BE2C (cell line): ENCODE data around the gene METRN.
A peak's percentile ranks its signal among the peaks of the same experiment; 100 is the strongest.

ENCODE experiments used
- DNase-seq: peaks from one replicate; pipeline ENCODE4 v3.0.0-alpha.2; 2020
- H3K27me3 ChIP-seq: fragments of 250-450 bp; sonication (Bioruptor Pico); 2 replicates; pipeline ENCODE4 v1.5.1; 2020; ENCODE audit warnings: mild to moderate bottlenecking
- H3K36me3 ChIP-seq: fragments of 250-450 bp; sonication (Bioruptor Pico); 2 replicates; pipeline ENCODE4 v1.5.1; 2020; ENCODE audit warnings: mild to moderate bottlenecking
- H3K4me1 ChIP-seq: fragments of 250-450 bp; sonication (Bioruptor Pico); 2 replicates; pipeline ENCODE4 v1.5.1; 2020
- H3K4me3 ChIP-seq: 2 replicates; pipeline ENCODE4 v1.5.1; 2011; ENCODE audit warnings: low read depth, low read length
- H3K9me3 ChIP-seq: fragments of 250-450 bp; sonication (Bioruptor Pico); 2 replicates; pipeline ENCODE4 v1.5.1; 2020
- CTCF ChIP-seq: IDR thresholded peaks from 2 replicates; pipeline ENCODE4 v1.5.1; 2012; ENCODE audit warnings: mild to moderate bottlenecking, low read depth, low read length

METRN gene

DNA sequence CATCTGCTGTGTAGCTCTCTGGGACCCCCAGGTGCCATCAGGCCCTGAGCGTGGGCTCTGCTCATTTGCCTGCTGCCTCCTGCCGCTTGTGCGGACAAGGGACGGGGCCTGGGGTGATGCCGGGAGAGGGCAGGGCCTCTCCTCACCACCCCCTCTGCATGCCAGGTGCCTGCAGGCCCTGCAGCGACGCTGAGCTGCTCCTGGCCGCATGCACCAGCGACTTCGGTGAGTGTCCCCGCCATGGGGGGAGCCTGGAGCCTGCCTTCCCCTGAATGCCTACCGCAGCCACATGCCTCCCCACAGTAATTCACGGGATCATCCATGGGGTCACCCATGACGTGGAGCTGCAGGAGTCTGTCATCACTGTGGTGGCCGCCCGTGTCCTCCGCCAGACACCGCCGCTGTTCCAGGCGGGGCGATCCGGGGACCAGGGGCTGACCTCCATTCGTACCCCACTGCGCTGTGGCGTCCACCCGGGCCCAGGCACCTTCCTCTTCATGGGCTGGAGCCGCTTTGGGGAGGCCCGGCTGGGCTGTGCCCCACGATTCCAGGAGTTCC is 1.9 kb downstream of the METRN start:
- DNase-seq: no peak
- H3K9me3 ChIP-seq: no peaks in the 10 kb centered on the region
- no peaks in the 10 kb centered on the region for H3K27me3 ChIP-seq
- no peak for TF ChIP-seq CTCF
- H3K4me1 ChIP-seq: peaks cover 21% of the 10 kb centered on the region
- H3K36me3 ChIP-seq: peaks cover 9% of the 10 kb centered on the region
- peak overlapping the region; percentile 60 for H3K4me3 ChIP-seq

DNA sequence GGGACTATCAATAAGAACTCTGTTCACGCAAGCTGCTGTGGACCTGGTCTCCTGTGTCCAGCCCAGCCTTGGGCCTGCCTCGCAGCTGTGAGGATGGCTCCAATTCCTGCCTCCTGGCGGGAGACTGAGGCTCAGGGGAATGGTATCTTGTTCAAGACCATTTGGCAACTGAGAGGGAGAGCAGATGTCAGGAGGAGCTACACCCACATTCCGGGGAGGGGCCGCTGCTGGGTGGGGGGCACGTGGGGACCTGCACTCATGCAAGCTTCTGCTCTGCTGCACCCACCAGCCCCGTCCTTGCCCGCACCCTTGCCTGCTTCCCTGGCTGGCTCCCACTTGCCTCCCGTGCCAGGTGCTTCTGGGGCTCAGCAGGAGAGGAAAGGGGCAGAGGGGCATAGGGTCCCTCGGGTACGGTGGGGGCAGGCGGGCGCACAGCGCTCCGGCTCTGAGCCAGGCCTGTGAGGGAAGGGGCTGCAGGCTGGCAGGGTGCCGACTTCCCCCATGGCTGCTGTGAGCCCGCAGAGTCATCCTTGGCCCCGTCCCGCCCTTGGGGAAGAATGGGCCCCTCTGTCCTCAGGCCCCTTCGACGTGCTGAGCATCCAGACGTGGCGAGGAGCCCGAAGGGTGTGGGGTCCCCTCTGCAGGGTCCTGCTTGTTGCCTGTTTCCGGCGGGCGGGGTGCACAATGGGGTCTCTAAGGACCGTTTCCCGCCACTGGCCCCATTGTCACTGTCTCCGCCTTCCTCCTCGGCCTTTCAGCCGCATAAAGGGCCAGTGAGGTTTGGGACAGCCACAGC is 2.7 kb downstream of the METRN start:
- Histone ChIP-seq H3K27me3 (no peaks in the 10 kb centered on the region), H3K36me3 (peaks cover 13% of the 10 kb centered on the region), H3K4me3 (no peak overlapping the region), H3K4me1 (peaks cover 22% of the 10 kb centered on the region), H3K9me3 (no peaks in the 10 kb centered on the region)
- no peak for TF ChIP-seq CTCF
- no peak for DNase-seq

GRCh38 chr16:718389-718788 is 3.5 kb downstream of the METRN start:
- TF ChIP-seq CTCF: no peak
- DNase-seq: no peak
- H3K36me3 ChIP-seq: peaks cover 21% of the 10 kb centered on the region
- no peaks in the 10 kb centered on the region for H3K9me3 ChIP-seq
- H3K4me1 ChIP-seq: peaks cover 22% of the 10 kb centered on the region
- no peaks in the 10 kb centered on the region for H3K27me3 ChIP-seq
- no peak overlapping the region for H3K4me3 ChIP-seq

DNA sequence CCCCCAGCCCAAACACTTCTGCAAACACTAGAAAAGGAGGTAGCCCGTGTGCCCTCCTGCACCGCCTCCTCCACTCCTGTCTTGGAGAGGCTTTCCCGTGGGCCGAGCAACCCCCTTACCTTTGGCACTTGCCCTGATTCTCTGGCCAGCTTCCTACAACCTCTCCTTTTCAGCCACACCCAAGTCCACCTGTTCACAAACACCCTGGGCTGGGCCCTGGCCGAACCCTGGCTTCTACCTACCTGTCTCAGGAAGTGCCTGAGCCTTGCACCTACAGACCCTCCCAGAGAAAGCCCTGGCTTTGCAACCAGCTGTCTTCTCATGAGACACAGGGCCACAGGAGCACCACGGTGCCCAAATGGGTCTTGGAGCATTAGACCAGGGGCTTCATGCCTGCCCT is 4.0 kb downstream of the METRN start:
- no peak for TF ChIP-seq CTCF
- no peak overlapping the region for H3K4me3 ChIP-seq
- H3K4me1 ChIP-seq: peaks cover 22% of the 10 kb centered on the region
- DNase-seq: no peak
- H3K27me3 ChIP-seq: no peaks in the 10 kb centered on the region
- peaks cover 23% of the 10 kb centered on the region for H3K36me3 ChIP-seq
- no peaks in the 10 kb centered on the region for H3K9me3 ChIP-seq

GRCh38 chr16:719815-720446 is 5.0 kb downstream of the METRN start:
- peak; percentile 45 for TF ChIP-seq CTCF
- DNase-seq: peak; percentile 60
- Histone ChIP-seq H3K4me1 (peaks cover 17% of the 10 kb centered on the region), H3K9me3 (no peaks in the 10 kb centered on the region), H3K4me3 (peak overlapping the region; percentile 79), H3K27me3 (no peaks in the 10 kb centered on the region), H3K36me3 (peaks cover 23% of the 10 kb centered on the region)

GRCh38 chr16:720447-720989 is 5.6 kb downstream of the METRN start:
- Histone ChIP-seq H3K9me3 (no peaks in the 10 kb centered on the region), H3K27me3 (no peaks in the 10 kb centered on the region), H3K4me3 (peak overlapping the region; percentile 79), H3K4me1 (peaks cover 17% of the 10 kb centered on the region), H3K36me3 (peaks cover 23% of the 10 kb centered on the region)
- 0 out of 2 replicates have a peak, but pooled peaks have one; percentile 7 for TF ChIP-seq CTCF
- DNase-seq: peak; percentile 89
